Fibroblast of the aortic adventitia (primary cell): ENCODE data around the gene MAGI2. TPM values are rescaled to one million over a fixed set of nuclear protein-coding genes. Genes with fewer than 3 reads are reported as not detected.

Experiments used
- DNase-seq: peaks from one replicate; pipeline ENCODE4 v3.0.0-alpha.2; 2010; ENCODE audit warnings: low read depth
- H3K4me3 ChIP-seq: 2 replicates; pipeline ENCODE4 v1.5.1; 2011; ENCODE audit warnings: low read depth, mild to moderate bottlenecking, control low read depth, low read length, moderate library complexity
- total RNA-seq: library from RNA; depleted of rRNA; stranded (reverse); fragments of >200 nt; gene quantifications from 2 replicates; pipeline ENCODE4 v1.2.3, GENCODE V29; 2012; ENCODE audit warnings: low replicate concordance
- TF ChIP-seq, protein P1 (sequence below): IDR thresholded peaks from 2 replicates; pipeline ENCODE4 v1.5.1; 2011; ENCODE audit warnings: mild to moderate bottlenecking, low read length, control low read depth, inconsistent platforms; ENCODE audit not compliant: insufficient read depth

MAGI2 gene
- total RNA-seq, 1 donor: 25.5 TPM

DNA sequence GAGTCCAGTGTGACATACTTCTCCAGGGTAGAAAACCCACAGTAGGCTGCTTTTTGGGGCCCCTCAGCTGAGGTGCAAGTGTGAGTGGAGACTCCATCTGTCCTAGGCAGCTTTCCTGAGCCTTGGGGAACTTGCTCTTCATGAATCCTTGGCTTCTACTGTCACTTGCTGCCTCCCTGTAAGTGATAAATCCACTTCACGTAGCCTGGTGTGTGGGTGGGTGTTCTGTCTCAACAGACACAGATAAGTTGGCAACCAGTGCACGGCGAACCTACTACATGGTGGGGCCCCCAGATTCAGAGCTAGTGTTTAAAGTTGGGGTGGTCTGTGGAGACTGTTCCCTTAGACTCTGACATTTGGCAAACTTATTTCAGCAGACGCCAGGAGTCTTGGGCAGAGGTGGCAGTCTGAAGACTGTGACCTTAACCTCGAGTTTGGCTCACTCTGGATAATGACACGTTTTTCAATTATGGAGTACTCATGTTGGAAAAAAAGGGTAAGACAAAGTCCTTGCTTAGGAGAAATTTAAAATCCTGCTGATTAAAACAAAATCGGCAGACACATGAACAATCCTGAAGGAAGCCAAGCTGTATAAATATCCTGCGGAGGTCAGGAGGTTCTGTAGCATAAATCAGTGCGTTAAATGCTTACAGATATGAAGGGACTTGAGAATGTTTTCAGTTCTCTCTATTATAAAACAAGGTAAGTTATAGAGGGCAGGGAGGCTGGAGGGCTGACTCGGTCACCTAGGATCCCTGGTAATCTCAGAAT is 1278.0 kb downstream of the MAGI2 start:
- H3K4me3 ChIP-seq: no peak overlapping the region
- TF ChIP-seq, protein P1, sequence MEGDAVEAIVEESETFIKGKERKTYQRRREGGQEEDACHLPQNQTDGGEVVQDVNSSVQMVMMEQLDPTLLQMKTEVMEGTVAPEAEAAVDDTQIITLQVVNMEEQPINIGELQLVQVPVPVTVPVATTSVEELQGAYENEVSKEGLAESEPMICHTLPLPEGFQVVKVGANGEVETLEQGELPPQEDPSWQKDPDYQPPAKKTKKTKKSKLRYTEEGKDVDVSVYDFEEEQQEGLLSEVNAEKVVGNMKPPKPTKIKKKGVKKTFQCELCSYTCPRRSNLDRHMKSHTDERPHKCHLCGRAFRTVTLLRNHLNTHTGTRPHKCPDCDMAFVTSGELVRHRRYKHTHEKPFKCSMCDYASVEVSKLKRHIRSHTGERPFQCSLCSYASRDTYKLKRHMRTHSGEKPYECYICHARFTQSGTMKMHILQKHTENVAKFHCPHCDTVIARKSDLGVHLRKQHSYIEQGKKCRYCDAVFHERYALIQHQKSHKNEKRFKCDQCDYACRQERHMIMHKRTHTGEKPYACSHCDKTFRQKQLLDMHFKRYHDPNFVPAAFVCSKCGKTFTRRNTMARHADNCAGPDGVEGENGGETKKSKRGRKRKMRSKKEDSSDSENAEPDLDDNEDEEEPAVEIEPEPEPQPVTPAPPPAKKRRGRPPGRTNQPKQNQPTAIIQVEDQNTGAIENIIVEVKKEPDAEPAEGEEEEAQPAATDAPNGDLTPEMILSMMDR: no peak
- no peak for DNase-seq

DNA sequence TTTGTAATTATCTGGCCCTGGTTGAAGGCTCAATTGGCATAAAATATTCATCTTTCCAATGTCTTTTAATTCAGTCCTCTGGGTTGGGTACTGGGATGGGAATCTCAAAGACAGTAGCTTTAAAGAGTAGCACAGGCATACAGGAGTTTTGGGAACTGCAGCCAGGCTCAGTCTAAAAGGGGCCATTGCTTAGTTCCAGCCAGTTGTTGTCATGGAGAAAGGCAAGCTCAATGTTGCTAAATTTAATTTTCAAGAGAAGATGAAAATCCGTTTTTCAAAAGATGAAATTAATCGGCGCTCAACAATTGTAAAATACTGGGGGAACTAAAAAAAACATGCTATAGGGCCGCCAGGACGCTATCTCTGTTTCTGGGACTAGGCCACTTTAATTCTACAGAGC is 1279.8 kb downstream of the MAGI2 start:
- DNase-seq: no peak
- H3K4me3 ChIP-seq: no peak overlapping the region
- TF ChIP-seq, protein P1: no peak

DNA sequence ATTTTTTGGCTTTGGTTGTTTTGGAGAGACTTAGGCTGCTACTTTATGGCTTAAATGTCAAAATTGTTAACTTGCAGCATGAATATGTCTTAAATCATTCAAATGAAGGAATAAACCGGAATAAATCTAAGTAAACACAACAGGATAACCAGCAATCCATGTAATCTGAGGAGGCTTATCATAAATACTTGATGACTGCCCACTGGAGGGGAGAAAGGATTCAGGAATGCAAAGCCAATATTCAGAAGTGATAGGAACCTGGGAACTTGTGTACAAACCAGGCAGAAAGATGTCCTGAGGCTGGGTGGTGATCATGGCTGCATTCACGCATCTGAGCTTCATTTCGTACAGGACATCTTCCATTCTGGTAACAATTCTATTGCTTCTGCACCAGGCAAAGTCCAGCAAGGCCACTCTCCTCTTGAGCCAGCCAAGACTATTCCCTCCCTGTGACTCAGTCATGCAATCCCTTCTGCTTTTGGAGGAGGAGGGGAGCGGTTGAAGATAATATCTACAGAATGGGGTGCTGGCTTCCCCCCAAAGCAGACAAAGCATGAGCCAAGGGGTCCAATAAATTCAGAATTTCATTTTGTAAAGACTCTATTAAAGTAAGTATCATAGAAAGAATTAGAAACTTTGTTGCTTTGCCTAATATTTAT is 1280.4 kb downstream of the MAGI2 start:
- peak; percentile 6 for DNase-seq
- H3K4me3 ChIP-seq: no peak overlapping the region
- TF ChIP-seq, protein P1: no peak

DNA sequence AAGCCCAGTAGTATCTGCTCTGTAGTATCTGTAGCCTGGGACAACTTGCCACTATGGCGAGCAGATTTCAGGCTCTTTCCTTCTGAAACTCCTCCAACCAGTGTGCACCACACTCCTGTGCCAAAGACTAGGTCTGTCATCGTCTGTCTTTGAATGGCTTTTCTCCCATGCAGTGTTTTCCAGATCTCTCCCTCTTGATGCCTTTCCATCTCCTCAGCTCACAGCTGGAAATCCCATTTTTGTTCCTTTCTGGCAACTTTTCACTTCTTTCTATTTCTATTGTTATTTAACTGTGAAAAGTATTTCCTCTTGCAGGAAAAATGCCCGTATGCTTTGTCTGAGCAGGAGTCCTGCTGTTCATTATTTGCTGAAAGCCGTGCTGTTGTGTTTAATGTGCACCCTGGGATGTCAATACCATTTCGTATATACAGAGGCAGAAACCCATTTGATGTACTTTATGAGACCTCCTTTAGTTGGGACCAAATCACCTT is 1281.2 kb downstream of the MAGI2 start:
- TF ChIP-seq, protein P1: no peak
- no peak for DNase-seq
- no peak overlapping the region for H3K4me3 ChIP-seq

DNA sequence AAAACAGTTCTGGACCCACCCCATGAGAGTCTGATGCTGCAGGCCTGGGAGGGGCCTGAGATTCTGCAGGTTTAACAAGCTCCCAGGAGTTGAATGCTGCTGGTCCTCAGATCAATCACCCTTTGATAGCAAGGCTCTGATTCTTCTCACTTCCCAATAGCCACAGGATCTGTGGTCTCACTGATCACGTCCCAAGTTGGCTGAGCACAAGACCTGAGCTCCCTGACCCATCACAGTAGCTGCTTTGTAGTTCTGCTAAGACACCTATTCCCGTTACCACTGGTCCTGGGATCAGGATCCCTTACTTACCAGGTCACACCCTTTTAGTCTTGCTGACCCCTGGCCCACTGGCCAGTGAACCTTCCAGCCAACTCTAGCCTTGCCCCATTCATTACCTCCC is 1282.1 kb downstream of the MAGI2 start:
- DNase-seq: no peak
- TF ChIP-seq, protein P1: no peak
- no peak overlapping the region for H3K4me3 ChIP-seq

DNA sequence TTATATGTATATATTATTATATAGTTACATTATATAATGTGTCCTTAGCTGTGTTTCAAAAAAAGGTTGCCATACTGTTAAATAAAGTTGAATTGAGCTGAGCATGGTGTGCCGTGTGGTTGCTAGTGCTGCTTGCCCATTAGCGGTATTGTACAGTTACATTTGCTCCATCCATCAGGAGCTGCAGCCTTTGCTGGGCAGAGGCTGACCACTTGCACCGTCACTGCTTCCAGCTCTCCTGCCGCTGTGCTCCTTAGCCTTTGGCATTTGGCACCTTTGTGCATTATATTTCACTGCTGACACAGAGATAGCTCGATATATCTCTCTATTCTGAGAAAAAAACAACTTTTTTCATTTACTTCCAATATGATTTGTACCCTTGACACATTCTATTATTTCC is 1282.7 kb downstream of the MAGI2 start:
- no peak for DNase-seq
- H3K4me3 ChIP-seq: no peak overlapping the region
- TF ChIP-seq, protein P1: no peak
